Iris pigment epithelial cell (primary cell): ENCODE data around the gene ERAS.

Experiments used
- DNase-seq: peaks from one replicate; pipeline ENCODE4 v3.0.0-alpha.2; 2011; ENCODE audit warnings: low read depth

Gene ERAS, protein sequence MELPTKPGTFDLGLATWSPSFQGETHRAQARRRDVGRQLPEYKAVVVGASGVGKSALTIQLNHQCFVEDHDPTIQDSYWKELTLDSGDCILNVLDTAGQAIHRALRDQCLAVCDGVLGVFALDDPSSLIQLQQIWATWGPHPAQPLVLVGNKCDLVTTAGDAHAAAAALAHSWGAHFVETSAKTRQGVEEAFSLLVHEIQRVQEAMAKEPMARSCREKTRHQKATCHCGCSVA

DNA sequence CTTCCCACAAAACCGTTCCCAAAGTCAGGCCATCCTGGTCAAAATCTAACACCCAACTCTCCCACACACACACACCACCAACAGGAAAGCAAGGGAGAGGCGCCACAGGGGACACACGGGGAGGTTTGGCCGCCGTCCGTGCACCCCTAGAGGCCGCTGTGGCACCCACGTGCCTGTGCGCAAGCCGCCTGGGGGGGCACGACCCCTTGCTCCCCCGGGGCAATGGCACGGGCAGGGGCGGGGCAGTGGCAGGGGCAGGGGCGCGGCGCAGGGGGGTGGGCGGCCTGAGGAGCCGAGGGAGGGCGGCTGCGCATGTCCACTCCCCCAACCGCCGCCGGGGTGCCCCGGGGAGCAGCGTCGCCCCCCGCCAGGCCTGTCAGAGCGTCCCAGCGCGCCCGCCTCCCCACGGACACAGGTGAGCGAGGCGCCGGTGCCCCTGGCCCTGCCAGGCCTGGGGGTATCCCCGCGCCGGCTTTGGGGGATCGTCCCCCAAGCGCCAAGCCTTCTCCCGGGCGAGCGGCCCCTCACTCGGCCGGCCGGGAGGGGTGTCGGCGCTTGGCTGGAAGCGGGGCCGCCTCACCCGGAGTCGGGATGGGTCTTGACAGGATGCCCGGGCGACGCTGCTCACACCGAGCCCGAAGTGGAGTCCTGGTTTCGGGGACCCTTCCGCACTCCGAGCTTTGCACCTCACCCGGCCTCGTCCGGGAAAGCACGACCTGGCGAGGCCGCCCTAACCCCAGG, at the start of gene ERAS:
TSS of gene ERAS (plus strand) at position 379 of the 741 bp plus-strand sequence. CDS start 2,611 bp downstream, outside the sequence.
- DNase-seq: no peak

DNA sequence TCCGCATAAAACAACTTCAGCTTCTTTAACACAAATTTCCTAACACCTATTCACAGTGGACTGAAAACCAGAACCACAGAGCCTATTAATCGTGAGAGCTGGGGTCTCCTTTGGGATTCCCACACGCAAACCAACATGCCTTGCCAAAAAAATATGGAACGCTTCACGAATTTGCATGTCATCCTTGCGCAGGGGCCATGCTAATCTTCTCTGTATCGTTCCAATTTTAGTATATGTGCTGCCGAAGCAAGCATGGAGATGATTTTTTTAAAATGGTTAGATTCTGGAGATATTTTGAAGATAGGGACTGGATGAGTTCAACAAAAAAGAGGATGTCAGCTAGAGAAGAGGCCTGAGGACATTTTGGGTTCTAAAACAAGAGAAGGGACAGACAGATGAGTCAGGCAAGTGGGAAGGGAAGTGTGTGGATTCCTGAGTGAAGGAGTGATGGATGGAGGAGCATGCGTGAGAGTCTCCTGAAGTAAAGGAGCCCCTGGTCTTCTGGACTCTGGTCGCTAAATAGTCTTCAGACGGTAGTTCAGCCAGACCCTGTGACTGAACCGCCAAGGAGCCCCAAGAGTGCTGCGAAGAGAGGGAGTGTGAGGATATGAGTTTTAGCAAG, 49.4 kb upstream of the ERAS start:
- no peak for DNase-seq

DNA sequence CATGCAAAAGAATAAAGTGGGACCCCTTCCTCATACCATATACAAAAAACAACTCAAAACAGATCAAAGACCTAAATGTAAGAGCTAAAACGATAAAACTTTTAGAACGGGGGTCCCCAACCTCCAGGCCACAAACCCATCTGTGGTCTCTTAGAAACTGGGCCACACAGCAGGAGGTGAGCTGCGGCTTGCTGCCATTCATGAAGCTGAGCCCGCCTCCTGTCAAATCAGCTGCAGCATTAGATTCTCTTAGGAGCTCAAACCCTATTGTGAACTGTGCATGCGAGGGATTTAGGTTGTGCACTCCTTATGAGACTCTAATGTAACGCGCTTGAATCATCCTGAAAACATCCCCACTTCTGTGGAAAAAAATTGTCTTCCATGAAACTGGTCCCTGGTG, 46.9 kb upstream of the ERAS start:
- DNase-seq: no peak

GRCh38 chrX:48781705-48782104, 44.6 kb upstream of the ERAS start:
- no peak for DNase-seq

DNA sequence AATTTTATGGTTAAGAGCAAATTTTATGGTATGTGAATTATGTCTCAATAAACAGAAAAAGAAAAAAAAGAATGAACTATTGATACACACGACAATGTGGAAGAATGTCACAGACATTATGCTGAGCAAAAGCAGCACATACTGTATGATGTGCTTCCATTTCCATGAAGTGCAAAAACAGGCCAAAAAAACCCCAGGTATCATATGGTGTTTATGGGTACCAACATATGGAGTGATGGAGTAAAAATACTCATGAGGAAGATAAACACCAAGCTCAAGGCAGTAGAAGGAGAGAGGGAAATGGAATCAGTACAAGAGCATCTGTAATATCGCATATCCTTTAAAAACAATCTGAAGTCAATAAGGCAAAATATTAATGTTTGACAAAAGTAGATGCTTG, 44.1 kb upstream of the ERAS start:
- no peak for DNase-seq

GRCh38 chrX:48782795-48783194, 43.5 kb upstream of the ERAS start:
- no peak for DNase-seq

DNA sequence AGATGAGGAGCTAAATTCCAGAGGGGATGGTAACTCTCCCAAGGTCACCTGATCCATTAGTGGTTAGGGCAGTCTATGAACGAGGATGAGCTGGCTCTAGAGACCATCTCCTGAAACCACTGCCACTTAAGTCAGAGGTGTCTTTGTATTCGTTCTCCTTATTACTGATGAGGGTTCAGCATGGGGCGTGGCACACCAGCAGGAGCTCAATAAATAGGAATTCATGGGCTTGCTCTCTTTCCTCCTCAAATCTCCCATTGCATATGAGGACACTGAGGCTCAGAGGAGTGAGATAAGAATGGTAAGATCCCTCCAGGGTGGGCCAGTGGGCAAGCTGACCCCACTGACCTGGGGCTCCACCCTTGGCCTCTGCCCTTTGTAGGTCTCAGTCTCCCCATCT, 41.6 kb upstream of the ERAS start:
- no peak for DNase-seq

DNA sequence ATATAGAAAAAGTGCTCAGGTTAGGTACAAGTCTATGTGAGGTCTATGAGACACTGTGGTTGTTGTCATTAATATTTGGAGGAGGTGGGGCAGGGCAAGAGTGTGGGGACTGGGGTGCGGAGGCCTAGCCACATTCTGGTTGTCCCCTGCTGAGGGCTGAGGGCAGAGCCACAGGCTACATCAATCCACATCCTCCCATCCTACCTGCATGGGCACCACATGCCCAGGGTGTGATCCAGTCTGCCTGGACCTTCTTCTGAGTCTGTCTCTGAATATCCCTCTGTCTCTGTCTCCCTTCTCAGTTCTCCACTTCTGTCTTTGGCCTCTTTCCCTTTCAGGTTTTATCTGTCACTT, 41.1 kb upstream of the ERAS start:
- DNase-seq: no peak

GRCh38 chrX:48785540-48786214, 40.6 kb upstream of the ERAS start:
- no peak for DNase-seq

GRCh38 chrX:48786341-48786800, 39.9 kb upstream of the ERAS start, which contains the start of gene GATA1:
TSS of gene GATA1 (plus strand) at chrX:48786590. CDS start at chrX:48791110, 4,520 bp downstream.
- DNase-seq: no peak

- no peak for DNase-seq
Observed at GRCh38 chrX:48786825-48787504, 39.3 kb upstream of the ERAS start.

DNA sequence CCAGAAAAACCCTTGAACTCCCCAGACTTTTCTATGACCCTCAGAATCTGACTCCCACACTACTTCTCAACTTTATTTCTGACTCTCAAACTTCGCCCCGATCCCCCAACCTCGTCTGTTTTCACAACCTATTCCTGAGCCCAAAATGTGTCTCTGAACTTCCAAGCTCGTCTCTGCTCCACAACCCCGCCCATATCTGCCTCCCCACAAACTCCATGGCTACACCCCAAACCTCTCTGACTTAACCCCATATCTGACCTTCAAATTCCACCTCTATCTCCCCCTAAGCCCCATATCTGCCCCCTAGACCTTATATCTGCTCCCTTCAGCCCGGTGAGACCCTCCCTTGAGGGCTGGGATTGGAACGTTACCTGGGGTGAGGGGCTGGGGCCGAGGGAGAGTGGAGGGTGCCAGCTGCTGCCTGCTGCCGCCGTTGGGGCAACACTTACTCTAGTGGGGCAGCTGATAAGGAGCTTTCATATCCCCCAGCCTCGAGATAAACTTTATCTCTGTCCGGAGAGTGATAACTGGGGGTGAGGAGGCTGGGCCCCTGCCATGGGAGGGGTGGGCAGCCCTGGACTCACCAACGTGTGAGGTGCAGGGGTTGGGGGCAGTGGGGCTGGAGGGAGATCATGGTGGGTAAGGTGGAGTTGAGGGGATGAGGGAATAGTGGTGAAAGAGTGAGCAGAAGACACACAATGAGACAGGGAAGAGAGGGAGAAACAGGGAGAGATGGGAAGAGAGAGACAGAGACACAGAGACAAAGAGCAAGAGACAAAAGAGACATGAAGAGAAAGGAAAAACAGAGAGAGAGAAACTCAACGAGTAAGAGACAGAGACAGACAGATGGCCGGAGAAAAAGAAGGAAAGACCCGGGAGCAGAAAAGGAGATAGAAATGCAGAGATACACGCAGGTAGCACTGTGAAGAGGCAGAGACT, 38.5 kb upstream of the ERAS start:
- DNase-seq: no peak

DNA sequence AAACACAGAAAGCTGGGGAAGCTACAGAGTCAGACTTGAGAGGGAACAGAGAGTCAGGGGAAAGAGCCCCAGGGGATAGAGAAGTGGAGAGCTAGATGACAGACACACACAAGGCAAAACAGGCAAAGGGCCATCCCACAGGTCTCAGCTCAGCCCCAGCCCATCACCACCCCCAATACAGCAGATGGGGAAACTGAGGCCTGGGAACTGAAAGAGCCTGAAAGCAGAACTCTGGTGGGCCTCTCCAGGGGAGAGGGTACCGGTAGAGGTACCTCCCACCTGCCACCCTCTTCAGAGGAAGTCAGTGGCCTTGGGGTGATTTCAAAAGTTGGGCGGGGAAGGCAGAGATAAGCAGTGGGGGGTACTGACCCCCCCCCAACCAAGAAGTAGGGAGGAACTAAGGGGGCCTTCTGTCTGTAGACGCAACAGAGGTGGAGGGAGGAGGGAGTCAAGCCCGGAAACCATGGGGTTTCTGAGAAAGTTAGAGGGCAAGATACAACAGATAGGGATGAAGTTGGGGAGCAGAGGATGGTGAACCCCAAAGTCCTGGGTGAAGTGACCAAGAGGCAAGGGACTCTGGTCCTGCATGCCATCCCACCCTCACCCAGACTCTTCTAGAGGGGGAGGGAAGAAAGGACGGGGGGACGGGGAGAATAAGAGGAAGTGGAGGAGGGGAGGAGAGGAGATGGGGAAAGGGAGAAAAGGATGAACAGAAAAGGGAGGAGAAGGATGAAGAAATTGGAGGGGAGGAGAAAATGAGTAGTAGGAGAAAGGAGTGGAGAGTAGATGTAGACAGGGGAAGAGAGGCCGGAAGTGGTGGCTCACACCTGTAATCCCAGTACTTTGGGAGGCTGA, 36.7 kb upstream of the ERAS start:
- no peak for DNase-seq

- DNase-seq: no peak
Observed at GRCh38 chrX:48790477-48790876, 35.8 kb upstream of the ERAS start.

GRCh38 chrX:48791063-48791820, 35.1 kb upstream of the ERAS start:
- no peak for DNase-seq

DNA sequence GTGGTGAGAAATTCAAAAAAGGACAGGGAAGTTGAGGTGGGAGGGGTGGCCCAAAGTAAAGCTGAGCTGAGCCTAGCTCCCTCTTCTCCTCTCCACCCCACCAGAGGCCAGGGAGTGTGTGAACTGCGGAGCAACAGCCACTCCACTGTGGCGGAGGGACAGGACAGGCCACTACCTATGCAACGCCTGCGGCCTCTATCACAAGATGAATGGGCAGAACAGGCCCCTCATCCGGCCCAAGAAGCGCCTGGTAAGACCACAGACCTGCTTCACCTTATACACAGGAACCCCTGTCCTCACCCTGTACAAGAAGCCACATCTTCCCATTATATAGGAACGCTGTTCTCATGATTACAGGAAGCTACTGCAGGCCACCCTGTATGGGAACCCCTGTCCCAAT, 34.1 kb upstream of the ERAS start:
- DNase-seq: no peak

- DNase-seq: no peak
Observed at GRCh38 chrX:48793935-48794334, 32.4 kb upstream of the ERAS start.

- DNase-seq: no peak
Observed at GRCh38 chrX:48794340-48794910, 31.9 kb upstream of the ERAS start.
